Epithelial cell of prostate (primary cell): ENCODE results near the gene AGBL2.
"Not testable (repeated sequence)": the region's sequence is repeated elsewhere in the genome, so short reads cannot be mapped to it uniquely, and the experiment has no call there.

Experiments
- DNase-seq: peaks from one replicate; pipeline ENCODE4 v3.0.0-alpha.2; 2011; ENCODE audit warnings: low read depth, low spot score
- H3K27ac ChIP-seq: fragments of 450-650 bp; 2 replicates; pipeline ENCODE4 v1.5.1; 2017; ENCODE audit warnings: mild to moderate bottlenecking

AGBL2 gene

GRCh38 chr11:47691979-47692378, 23.2 kb downstream of the AGBL2 start:
- DNase-seq = no peak
- no peak overlapping the region for H3K27ac ChIP-seq

GRCh38 chr11:47689480-47689879, 25.7 kb downstream of the AGBL2 start:
- no peak overlapping the region for H3K27ac ChIP-seq
- DNase-seq = no peak

- H3K27ac ChIP-seq = no peak overlapping the region
- DNase-seq = no peak
These were observed 26.2 kb downstream of the AGBL2 start for GRCh38 chr11:47688991-47689390.

GRCh38 chr11:47688111-47688510, 27.1 kb downstream of the AGBL2 start:
- no peak for DNase-seq

GRCh38 chr11:47686704-47687103, 28.5 kb downstream of the AGBL2 start:
- H3K27ac ChIP-seq, DNase-seq: not testable (repeated sequence)

More at GRCh38 chr11:47688111-47688510, 27.1 kb downstream of the AGBL2 start:
- no peak overlapping the region for H3K27ac ChIP-seq

- no peak for DNase-seq
- H3K27ac ChIP-seq = no peak overlapping the region
These were observed 29.0 kb downstream of the AGBL2 start for GRCh38 chr11:47686151-47686550.

GRCh38 chr11:47675851-47676250, 39.3 kb downstream of the AGBL2 start:
- no peak for DNase-seq
- H3K27ac ChIP-seq = no peak overlapping the region

GRCh38 chr11:47672283-47672730, 42.9 kb downstream of the AGBL2 start:
- peak; percentile 26 for DNase-seq
- peak overlapping the region; percentile 10 for H3K27ac ChIP-seq

GRCh38 chr11:47669856-47670255, 45.3 kb downstream of the AGBL2 start:
- no peak overlapping the region for H3K27ac ChIP-seq

GRCh38 chr11:47668665-47669064, 46.5 kb downstream of the AGBL2 start:
- no peak overlapping the region for H3K27ac ChIP-seq
- DNase-seq = no peak

More at GRCh38 chr11:47669856-47670255, 45.3 kb downstream of the AGBL2 start:
- DNase-seq = no peak

GRCh38 chr11:47667555-47667954, 47.6 kb downstream of the AGBL2 start:
- DNase-seq = no peak
- no peak overlapping the region for H3K27ac ChIP-seq

GRCh38 chr11:47667135-47667534, 48.0 kb downstream of the AGBL2 start:
- no peak overlapping the region for H3K27ac ChIP-seq
- DNase-seq = no peak

GRCh38 chr11:47664936-47665335, 50.2 kb downstream of the AGBL2 start:
- H3K27ac ChIP-seq = peak overlapping the region; percentile 65
- not testable (repeated sequence) for DNase-seq

- DNase-seq = no peak
- no peak overlapping the region for H3K27ac ChIP-seq
These were observed 53.9 kb downstream of the AGBL2 start for GRCh38 chr11:47661245-47661644.

- H3K27ac ChIP-seq = no peak overlapping the region
- DNase-seq = no peak
These were observed 55.9 kb downstream of the AGBL2 start for GRCh38 chr11:47659276-47659675.

- no peak overlapping the region for H3K27ac ChIP-seq
- DNase-seq = no peak
These were observed 58.8 kb downstream of the AGBL2 start for GRCh38 chr11:47656260-47656885.

GRCh38 chr11:47651818-47652469, 63.2 kb downstream of the AGBL2 start:
- no peak for DNase-seq

GRCh38 chr11:47649276-47649675, 65.9 kb downstream of the AGBL2 start:
- no peak overlapping the region for H3K27ac ChIP-seq
- no peak for DNase-seq

More at GRCh38 chr11:47651818-47652469, 63.2 kb downstream of the AGBL2 start:
- H3K27ac ChIP-seq = no peak overlapping the region

- DNase-seq = no peak
- H3K27ac ChIP-seq = no peak overlapping the region
These were observed 69.2 kb downstream of the AGBL2 start for GRCh38 chr11:47646019-47646418.

GRCh38 chr11:47645500-47645899, 69.7 kb downstream of the AGBL2 start:
- no peak for DNase-seq
- H3K27ac ChIP-seq = no peak overlapping the region

- DNase-seq = peak; percentile 84
- H3K27ac ChIP-seq = peak within 1 kb of the TSS; percentile 80
These were observed 72.9 kb downstream of the AGBL2 start, which contains the start of gene MTCH2 for GRCh38 chr11:47642099-47642855. MTCH2 (minus strand) TSS chr11:47642559; CDS start chr11:47642465, 94 bp downstream.
